T-helper 1 cell (primary cell): ENCODE results near the gene EXOC4.
"Not testable (repeated sequence)": the region's sequence is repeated elsewhere in the genome, so short reads cannot be mapped to it uniquely, and the experiment has no call there.

Experiments
- DNase-seq, 5 donors: peaks; one replicate each; pipeline ENCODE4 v3.0.0-alpha.2; 2012 to 2020

EXOC4 gene

DNA sequence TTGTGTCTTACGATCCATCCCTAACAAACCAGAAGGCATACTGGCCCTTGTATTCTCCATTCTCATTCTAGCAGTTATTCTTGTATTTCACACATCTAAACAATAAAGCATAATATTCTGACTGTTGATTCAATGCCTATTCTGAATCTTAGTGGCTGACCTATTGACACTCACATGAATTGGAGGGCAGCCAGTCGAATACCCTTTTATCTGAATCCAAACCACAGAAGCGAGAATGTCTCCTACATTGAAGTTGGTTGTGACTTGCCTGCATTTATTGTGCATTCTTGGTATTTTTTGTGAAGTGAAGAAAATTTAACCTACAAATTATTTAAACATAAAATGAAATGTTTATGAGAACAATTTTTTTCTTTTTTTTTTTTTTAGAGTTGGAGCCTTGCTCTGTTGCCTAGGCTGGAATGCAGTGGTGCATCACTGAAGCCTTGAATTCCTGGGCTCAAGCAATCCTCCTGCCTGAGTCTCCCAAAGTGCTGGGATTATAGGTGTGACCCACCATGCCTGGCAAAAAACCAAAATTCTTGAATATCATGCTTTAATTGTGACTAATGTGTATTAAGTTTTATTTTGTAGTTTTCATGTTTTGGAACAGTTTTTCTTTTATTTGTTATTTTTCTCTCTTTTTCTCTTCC, 22.7 kb downstream of the EXOC4 start:
- DNase-seq = no peak

DNA sequence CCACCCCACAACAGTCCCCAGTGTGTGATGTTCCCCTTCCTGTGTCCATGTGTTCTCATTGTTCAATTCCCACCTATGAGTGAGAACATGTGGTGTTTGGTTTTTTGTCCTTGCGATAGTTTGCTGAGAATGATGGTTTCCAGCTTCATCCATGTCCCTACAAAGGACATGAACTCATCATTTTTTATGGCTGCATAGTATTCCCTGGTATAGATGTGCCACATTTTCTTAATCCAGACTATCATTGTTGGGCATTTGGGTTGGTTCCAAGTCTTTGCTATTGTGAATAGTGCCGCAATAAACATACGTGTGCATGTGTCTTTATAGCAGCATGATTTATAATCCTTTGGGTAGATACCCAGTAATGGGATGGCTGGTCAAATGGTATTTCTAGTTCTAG, 26.1 kb downstream of the EXOC4 start:
- not testable (repeated sequence) for DNase-seq

DNA sequence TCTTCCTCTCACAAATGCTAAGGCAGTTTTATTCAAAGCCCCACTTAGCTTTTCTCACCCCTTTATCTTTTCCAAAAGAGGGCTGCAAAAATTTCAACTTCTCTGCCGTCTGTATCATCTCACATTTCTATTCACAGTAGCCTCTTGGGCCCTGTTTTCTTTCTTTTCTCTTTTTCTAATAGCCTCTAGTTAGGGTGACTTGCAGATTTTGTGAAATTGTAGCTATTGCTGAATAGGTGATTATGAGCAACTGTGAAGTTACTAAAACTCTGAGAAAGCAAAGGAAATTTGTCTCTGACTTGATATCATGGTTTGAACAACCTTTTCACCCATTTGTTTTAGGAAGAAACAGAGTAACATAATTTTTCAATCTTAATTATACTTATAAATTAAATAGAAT, 29.2 kb downstream of the EXOC4 start:
- no peak for DNase-seq

DNA sequence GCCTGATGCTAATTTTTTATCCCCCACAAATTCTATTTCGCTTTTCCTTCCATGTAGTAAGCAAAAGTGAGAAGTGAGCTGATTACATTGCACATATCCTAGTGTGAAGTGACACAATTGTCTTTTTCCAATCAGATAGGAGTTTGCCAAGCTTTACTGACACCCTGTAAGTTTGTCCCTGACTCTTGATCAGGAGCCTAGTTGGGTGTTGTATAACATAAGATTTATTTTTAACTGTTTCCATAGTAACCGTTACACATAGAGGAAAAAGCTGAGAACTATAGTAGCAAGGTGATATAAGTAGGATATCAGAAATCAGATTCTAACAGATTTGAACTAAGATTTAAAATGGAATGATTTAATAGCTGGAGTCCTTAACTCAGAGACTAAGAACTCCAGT, 31.2 kb downstream of the EXOC4 start:
- DNase-seq = no peak

GRCh38 chr7:133288970-133289369, 36.1 kb downstream of the EXOC4 start:
- no peak for DNase-seq

DNA sequence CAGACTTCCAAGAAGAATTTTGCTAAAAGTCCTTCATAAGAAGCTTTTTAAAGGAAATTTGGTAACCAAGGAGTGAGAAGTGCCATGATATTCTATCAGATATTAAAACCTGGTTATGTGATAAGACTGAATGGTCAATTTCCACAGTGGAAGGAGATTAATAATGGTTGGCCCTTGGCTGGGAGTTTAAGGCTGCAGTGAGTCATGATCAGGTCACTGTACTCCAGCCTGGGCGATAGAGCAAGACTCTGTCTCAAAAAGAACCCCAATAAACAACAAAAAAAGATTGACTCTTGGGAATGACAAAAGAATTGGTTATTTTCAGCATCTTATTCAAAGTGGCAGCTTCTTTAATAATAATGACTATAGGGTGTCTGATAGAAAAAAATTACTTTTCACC, 37.2 kb downstream of the EXOC4 start:
- DNase-seq = no peak

DNA sequence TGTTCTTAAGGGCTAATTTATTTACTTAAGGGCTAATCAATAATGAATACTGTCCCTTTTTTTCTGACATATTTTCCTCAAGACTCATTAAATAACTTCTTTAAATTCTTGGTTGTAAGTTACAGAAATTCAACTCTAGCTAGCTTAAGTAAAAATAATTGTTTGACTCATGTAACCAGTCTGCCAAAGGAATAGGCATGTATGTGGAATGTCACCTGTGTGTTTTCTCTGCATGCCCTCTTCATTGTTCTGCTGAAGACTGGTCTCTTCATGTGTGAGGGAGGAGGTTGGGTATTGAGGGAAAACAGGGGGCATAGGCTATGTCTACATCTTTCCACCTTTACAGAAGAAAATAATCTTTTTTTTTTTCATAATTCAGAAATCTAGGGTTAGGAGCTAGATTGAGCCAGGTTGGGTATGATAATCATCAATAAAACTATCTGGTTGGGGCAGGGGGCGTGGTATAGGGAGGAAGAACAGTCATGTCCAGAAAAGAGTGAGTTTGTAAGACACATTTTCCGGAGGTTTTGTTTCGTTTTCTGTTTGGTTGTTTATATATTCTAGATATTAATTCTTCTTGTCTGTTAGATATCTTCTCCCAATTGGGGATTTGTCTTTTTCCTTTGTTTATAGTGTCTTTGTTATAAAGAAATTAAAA, 37.9 kb downstream of the EXOC4 start:
- DNase-seq = peak in 1 of 5 donors; percentile 38

- DNase-seq = no peak
Observed at GRCh38 chr7:133292631-133293030, 39.8 kb downstream of the EXOC4 start.

DNA sequence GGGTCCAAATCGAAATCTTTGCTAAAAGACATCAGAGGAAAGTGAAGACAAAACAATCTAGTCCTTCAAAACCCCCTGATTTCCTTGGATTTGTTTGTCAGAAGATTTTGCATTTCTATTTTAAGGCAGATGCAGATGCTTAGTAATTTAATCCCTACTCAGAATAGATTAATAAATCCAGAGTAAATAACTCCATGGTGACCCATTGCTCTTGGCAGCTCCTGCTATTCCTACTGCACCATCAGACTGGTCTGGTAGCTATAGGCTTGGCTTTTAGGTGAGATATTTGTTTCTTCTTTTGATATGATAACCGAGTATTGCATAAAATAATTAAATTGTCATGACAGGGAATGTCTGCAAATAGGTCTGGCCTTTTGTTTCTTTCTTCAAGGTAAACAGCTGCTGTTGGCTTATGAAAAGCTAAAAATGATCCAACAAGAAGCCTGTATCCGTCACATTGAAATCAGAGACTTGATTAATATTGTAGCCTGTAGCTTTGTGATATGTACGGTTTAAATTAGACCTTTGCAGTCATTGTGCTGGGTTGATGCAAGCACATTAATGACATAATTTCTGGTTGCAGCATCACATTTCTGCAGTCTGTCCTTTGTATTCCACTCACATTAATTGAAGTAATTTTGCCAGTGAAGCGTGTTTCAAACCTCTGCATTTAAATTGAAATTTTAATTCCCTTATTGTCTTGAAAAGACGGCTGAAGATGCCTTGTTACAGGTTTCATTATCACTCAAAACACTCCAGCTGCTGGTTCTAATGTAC, 40.7 kb downstream of the EXOC4 start:
- no peak for DNase-seq

GRCh38 chr7:133294234-133294633, 41.4 kb downstream of the EXOC4 start:
- DNase-seq = no peak

- DNase-seq = no peak
Observed at GRCh38 chr7:133295484-133295883, 42.6 kb downstream of the EXOC4 start.

DNA sequence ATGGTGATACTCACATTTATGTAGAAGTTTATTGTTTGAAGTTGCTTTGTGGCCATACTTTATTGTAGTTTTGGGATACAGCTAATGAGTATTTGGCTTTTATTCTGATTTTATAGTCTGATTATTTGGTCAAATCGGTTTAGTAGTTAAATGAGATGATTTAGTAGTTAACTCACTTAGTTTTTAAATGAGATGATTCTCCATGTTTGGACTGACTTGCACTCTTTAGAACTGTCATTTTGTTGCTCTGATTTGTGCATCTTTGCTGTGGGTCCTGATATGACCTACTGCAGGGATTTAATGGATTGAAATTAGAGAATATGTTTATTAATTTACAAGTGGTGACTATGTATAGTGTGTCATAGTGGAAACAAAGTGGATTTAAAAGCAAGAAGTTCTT, 44.2 kb downstream of the EXOC4 start:
- no peak for DNase-seq

- DNase-seq = no peak
Observed at GRCh38 chr7:133298080-133298479, 45.2 kb downstream of the EXOC4 start.

DNA sequence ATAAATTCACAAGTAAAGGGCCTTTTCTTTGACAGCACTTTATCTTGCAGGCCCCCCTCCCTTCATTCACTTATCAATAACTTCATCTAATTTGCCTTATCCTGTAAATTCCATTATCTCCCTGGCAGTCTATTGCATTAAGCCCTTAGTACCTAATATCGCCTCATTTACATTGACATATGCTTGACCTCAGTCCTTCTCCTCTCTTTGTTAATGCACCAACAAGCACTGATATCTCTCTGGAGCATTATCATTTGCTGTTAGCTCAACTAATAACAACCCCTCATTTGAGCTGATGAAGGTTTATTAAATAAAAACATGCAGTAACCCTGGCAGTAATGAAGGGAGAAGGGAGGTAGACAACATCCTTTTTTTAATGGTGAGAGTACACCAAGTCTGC, 46.8 kb downstream of the EXOC4 start:
- no peak for DNase-seq

DNA sequence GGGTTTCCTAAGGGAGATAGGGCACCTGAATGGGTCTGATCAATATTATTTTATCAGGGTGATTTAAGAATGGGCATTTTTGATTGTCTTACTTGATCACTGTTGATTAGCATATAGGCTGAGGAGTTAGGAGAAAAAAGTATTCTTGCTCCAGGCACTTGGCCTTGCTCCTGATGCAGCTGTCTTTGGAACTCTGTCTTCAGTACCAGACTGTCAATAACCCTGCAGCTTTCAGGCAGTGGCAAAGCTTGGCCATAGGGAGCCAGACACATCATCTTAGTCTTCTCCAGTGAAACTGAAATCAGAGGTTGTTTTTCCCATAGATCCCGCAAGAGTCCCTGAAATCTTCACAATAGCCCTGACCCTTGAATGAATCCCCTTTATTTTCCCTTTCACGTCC, 47.2 kb downstream of the EXOC4 start:
- no peak for DNase-seq

DNA sequence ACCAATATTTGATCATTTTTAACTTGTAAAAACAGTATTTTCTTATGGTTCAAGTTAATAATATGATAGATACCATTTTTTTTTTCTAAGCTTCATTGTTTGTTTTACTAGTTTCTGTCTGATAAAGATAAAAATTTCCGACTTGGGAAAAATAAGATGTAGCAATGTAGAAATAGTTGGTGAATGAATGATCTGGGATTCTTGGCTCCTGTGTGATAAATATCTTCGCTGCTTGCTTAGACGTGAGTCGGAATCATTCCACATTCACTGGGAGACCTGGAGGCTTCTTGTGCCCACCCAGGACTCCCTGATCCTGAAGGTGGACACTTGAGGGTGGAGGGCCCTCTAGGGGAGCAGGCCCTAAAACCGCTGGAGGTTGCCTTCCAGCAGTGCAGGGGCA, 47.9 kb downstream of the EXOC4 start:
- DNase-seq = no peak

GRCh38 chr7:133301444-133301843, 48.6 kb downstream of the EXOC4 start:
- DNase-seq = no peak

GRCh38 chr7:133303372-133303771, 50.5 kb downstream of the EXOC4 start:
- no peak for DNase-seq

DNA sequence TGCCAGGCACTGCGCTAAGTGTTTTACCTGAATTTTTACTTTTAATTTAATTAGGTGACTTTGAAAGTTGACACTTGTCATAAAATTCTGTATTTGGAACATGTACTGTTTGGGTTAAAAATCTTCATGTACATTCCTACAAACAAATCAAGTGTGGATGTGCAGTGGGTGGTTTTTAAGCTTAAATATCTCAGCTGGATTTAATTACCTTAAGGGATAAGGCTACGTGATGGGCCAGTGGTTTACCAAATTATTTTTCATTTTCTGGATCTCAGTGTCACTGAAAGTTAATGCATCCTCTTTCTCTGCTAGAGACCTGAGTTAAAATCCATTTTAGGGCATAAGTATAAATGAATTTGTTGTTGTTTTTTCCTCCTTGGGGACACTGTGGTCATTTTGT, 51.1 kb downstream of the EXOC4 start:
- no peak for DNase-seq

DNA sequence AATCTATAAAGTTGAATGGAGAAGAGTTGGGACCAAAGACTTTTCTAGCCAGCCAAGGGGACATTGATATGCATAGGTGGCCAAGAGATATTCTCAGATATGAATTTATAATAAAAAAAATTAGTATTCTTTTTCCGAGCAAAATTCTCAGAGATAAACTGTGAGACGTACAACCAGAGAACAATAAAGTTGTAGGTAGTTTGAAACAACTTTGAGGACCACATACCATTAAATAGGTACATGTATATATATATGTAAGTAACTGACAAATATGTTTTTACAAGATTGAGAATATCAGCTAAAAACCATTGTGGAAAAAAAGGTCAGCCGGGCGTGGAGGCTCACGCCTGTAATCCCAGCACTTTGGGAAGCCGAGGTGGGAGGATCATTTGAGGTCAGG, 56.5 kb downstream of the EXOC4 start:
- DNase-seq = no peak

GRCh38 chr7:133310232-133310862, 57.5 kb downstream of the EXOC4 start:
- no peak for DNase-seq

GRCh38 chr7:133313575-133313974, 60.7 kb downstream of the EXOC4 start:
- no peak for DNase-seq

DNA sequence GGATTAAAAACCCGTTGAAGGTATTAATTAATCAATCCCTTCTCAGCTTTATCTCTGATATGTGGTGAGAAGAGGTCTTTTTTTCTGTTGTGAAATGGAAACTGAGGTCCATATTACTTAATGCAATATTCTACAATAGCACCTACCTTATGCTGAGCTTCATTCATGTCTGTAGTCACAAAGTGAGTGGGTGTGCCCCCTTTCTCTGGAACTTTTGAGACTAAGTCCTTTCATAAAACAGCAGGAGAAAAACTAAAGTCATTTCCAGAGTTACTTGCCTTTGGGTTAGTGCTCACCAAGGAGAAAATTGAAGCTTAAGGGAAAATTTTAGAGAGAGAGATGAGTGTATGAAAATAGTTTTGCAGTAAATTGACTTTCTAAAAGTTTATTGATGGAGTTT, 61.2 kb downstream of the EXOC4 start:
- DNase-seq = no peak
